ENCODE data around the gene ZNF407. TPM values are rescaled to one million over a fixed set of nuclear protein-coding genes. Genes with fewer than 3 reads are reported as not detected.
"Not testable (repeated sequence)": the region's sequence is repeated elsewhere in the genome, so short reads cannot be mapped to it uniquely, and the experiment has no call there.

The ZNF407 gene
- polyA plus RNA-seq, 2 donors: 2.2 to 2.6 TPM

- WGBS, 2 donors: 88 to 92% methylated on average over 8 of the region's 8 CpGs
Measured at GRCh38 chr18:75081486-75081885, 483.8 kb downstream of the ZNF407 start.

GRCh38 chr18:75083131-75083530, 485.5 kb downstream of the ZNF407 start:
- H3K4me3 ChIP-seq (ENCODE audit: low read depth in 1 of 2, low read length in 2 of 2): no peak overlapping the region
- H3K27me3 ChIP-seq (ENCODE audit: control insufficient read depth in 1 of 2, insufficient read depth in 2 of 2, low read length in 2 of 2): no peaks in the 10 kb centered on the region
- no peaks in the 10 kb centered on the region for H3K36me3 ChIP-seq (ENCODE audit: control insufficient read depth in 2 of 2, insufficient read depth in 2 of 2, low read length in 1 of 2)
- no peak overlapping the region for H3K27ac ChIP-seq (ENCODE audit: low read depth in 2 of 2, low read length in 1 of 2)
- WGBS, 2 donors: 98 to 99% methylated on average over 5 of the region's 5 CpGs
- no peaks in the 10 kb centered on the region for H3K4me1 ChIP-seq (ENCODE audit: control insufficient read depth in 2 of 2, insufficient read depth in 2 of 2, low read length in 1 of 2)
- peaks cover 0 to 17% of the 10 kb centered on the region in 2 donors for H3K9me3 ChIP-seq (ENCODE audit: control insufficient read depth in 2 of 2, insufficient read depth in 1 of 2, low read depth in 1 of 2, low read length in 1 of 2)

More at GRCh38 chr18:75081486-75081885, 483.8 kb downstream of the ZNF407 start:
- H3K4me1 ChIP-seq (ENCODE audit: control insufficient read depth in 2 of 2, insufficient read depth in 2 of 2, low read length in 1 of 2): no peaks in the 10 kb centered on the region
- H3K27me3 ChIP-seq (ENCODE audit: control insufficient read depth in 1 of 2, insufficient read depth in 2 of 2, low read length in 2 of 2): no peaks in the 10 kb centered on the region
- H3K9me3 ChIP-seq (ENCODE audit: control insufficient read depth in 2 of 2, insufficient read depth in 1 of 2, low read depth in 1 of 2, low read length in 1 of 2): peaks cover 3 to 9% of the 10 kb centered on the region in 2 donors
- no peak overlapping the region for H3K27ac ChIP-seq (ENCODE audit: low read depth in 2 of 2, low read length in 1 of 2)
- H3K36me3 ChIP-seq (ENCODE audit: control insufficient read depth in 2 of 2, insufficient read depth in 2 of 2, low read length in 1 of 2): no peaks in the 10 kb centered on the region
- H3K4me3 ChIP-seq (ENCODE audit: low read depth in 1 of 2, low read length in 2 of 2): no peak overlapping the region

GRCh38 chr18:75083761-75084160, 486.1 kb downstream of the ZNF407 start:
- WGBS, 2 donors: 82 to 83% methylated on average over 9 of the region's 9 CpGs
- H3K36me3 ChIP-seq (ENCODE audit: control insufficient read depth in 2 of 2, insufficient read depth in 2 of 2, low read length in 1 of 2): no peaks in the 10 kb centered on the region
- H3K4me3 ChIP-seq (ENCODE audit: low read depth in 1 of 2, low read length in 2 of 2): no peak overlapping the region
- peaks cover 0 to 15% of the 10 kb centered on the region in 2 donors for H3K9me3 ChIP-seq (ENCODE audit: control insufficient read depth in 2 of 2, insufficient read depth in 1 of 2, low read depth in 1 of 2, low read length in 1 of 2)
- H3K27ac ChIP-seq (ENCODE audit: low read depth in 2 of 2, low read length in 1 of 2): no peak overlapping the region
- no peaks in the 10 kb centered on the region for H3K27me3 ChIP-seq (ENCODE audit: control insufficient read depth in 1 of 2, insufficient read depth in 2 of 2, low read length in 2 of 2)
- H3K4me1 ChIP-seq (ENCODE audit: control insufficient read depth in 2 of 2, insufficient read depth in 2 of 2, low read length in 1 of 2): no peaks in the 10 kb centered on the region

DNA sequence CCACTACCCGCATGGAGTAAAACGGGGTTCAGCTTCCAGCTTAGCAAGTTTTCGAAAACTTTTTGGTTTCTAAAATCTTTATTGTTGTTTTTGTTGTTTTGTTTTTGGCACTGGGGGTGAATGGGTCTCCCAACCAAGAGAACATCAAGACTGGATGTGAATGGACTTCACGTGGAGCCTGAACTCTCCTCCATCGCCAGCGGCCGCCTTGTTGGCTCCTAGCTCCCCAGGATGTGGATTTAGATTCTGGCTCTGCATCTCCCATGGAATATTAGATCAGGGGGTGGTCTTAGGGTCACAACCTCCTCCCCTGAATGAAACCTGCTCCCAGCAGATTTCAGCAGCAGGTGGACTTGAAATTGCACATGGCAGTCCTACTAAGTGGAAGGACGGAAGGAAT, 488.0 kb downstream of the ZNF407 start:
- peaks cover 0 to 15% of the 10 kb centered on the region in 2 donors for H3K9me3 ChIP-seq (ENCODE audit: control insufficient read depth in 2 of 2, insufficient read depth in 1 of 2, low read depth in 1 of 2, low read length in 1 of 2)
- H3K4me3 ChIP-seq (ENCODE audit: low read depth in 1 of 2, low read length in 2 of 2); H3K4me1 ChIP-seq (ENCODE audit: control insufficient read depth in 2 of 2, insufficient read depth in 2 of 2, low read length in 1 of 2); H3K36me3 ChIP-seq (ENCODE audit: control insufficient read depth in 2 of 2, insufficient read depth in 2 of 2, low read length in 1 of 2); H3K27me3 ChIP-seq (ENCODE audit: control insufficient read depth in 1 of 2, insufficient read depth in 2 of 2, low read length in 2 of 2); H3K27ac ChIP-seq (ENCODE audit: low read depth in 2 of 2, low read length in 1 of 2): not testable (repeated sequence)
- 94 to 96% methylated on average over 8 of the region's 8 CpGs for WGBS, 2 donors

GRCh38 chr18:75086494-75087034, 488.9 kb downstream of the ZNF407 start:
- no peak overlapping the region for H3K27ac ChIP-seq (ENCODE audit: low read depth in 2 of 2, low read length in 1 of 2)
- 93 to 96% methylated on average over 9 of the region's 9 CpGs for WGBS, 2 donors
- no peaks in the 10 kb centered on the region for H3K36me3 ChIP-seq (ENCODE audit: control insufficient read depth in 2 of 2, insufficient read depth in 2 of 2, low read length in 1 of 2)
- H3K27me3 ChIP-seq (ENCODE audit: control insufficient read depth in 1 of 2, insufficient read depth in 2 of 2, low read length in 2 of 2): no peaks in the 10 kb centered on the region
- H3K4me1 ChIP-seq (ENCODE audit: control insufficient read depth in 2 of 2, insufficient read depth in 2 of 2, low read length in 1 of 2): no peaks in the 10 kb centered on the region
- H3K9me3 ChIP-seq (ENCODE audit: control insufficient read depth in 2 of 2, insufficient read depth in 1 of 2, low read depth in 1 of 2, low read length in 1 of 2): peaks cover 0 to 15% of the 10 kb centered on the region in 2 donors
- no peak overlapping the region for H3K4me3 ChIP-seq (ENCODE audit: low read depth in 1 of 2, low read length in 2 of 2)

- Histone ChIP-seq H3K27ac (ENCODE audit: low read depth in 2 of 2, low read length in 1 of 2) (no peak overlapping the region), H3K27me3 (ENCODE audit: control insufficient read depth in 1 of 2, insufficient read depth in 2 of 2, low read length in 2 of 2) (no peaks in the 10 kb centered on the region), H3K9me3 (ENCODE audit: control insufficient read depth in 2 of 2, insufficient read depth in 1 of 2, low read depth in 1 of 2, low read length in 1 of 2) (peaks cover 0 to 15% of the 10 kb centered on the region in 2 donors), H3K36me3 (ENCODE audit: control insufficient read depth in 2 of 2, insufficient read depth in 2 of 2, low read length in 1 of 2) (no peaks in the 10 kb centered on the region), H3K4me3 (ENCODE audit: low read depth in 1 of 2, low read length in 2 of 2) (no peak overlapping the region), H3K4me1 (ENCODE audit: control insufficient read depth in 2 of 2, insufficient read depth in 2 of 2, low read length in 1 of 2) (no peaks in the 10 kb centered on the region)
- WGBS, 2 donors: 97% methylated on average over 43 of the region's 43 CpGs
Measured at GRCh38 chr18:75087119-75088020, 489.7 kb downstream of the ZNF407 start.

DNA sequence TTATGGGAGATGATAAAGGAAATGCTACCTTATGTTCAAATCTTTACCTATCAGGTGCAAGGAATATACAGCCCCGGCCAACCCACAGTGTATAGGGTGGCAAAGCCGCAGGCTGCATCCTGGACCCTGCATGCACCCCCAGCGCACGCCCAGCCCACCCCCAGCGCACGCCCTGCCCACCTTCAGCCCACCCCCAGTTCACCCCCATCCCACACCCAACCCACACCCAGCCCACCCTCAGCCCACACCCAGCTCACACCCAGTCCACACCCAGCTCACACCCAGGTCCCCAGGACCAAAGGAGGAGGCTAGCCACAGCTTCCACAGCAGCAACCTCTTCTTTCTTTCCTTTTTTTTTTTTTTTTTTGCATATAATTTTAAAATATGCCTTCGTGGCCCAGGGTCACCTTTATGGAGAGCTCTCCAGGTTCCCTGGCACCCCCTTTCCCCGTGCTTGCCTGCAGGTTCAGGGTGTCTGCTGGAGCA, 490.4 kb downstream of the ZNF407 start:
- Histone ChIP-seq H3K27ac (ENCODE audit: low read depth in 2 of 2, low read length in 1 of 2) (no peak overlapping the region), H3K9me3 (ENCODE audit: control insufficient read depth in 2 of 2, insufficient read depth in 1 of 2, low read depth in 1 of 2, low read length in 1 of 2) (peaks cover 0 to 15% of the 10 kb centered on the region in 2 donors), H3K36me3 (ENCODE audit: control insufficient read depth in 2 of 2, insufficient read depth in 2 of 2, low read length in 1 of 2) (no peaks in the 10 kb centered on the region), H3K4me1 (ENCODE audit: control insufficient read depth in 2 of 2, insufficient read depth in 2 of 2, low read length in 1 of 2) (no peaks in the 10 kb centered on the region), H3K27me3 (ENCODE audit: control insufficient read depth in 1 of 2, insufficient read depth in 2 of 2, low read length in 2 of 2) (no peaks in the 10 kb centered on the region), H3K4me3 (ENCODE audit: low read depth in 1 of 2, low read length in 2 of 2) (no peak overlapping the region)
- 93 to 97% methylated on average over 6 to 8 of the region's 8 CpGs for WGBS, 2 donors

GRCh38 chr18:75088622-75089211, 491.0 kb downstream of the ZNF407 start:
- H3K4me3 ChIP-seq (ENCODE audit: low read depth in 1 of 2, low read length in 2 of 2): no peak overlapping the region
- H3K36me3 ChIP-seq (ENCODE audit: control insufficient read depth in 2 of 2, insufficient read depth in 2 of 2, low read length in 1 of 2): no peaks in the 10 kb centered on the region
- no peak overlapping the region for H3K27ac ChIP-seq (ENCODE audit: low read depth in 2 of 2, low read length in 1 of 2)
- H3K4me1 ChIP-seq (ENCODE audit: control insufficient read depth in 2 of 2, insufficient read depth in 2 of 2, low read length in 1 of 2): no peaks in the 10 kb centered on the region
- peaks cover 0 to 12% of the 10 kb centered on the region in 2 donors for H3K9me3 ChIP-seq (ENCODE audit: control insufficient read depth in 2 of 2, insufficient read depth in 1 of 2, low read depth in 1 of 2, low read length in 1 of 2)
- WGBS, 2 donors: 95 to 96% methylated on average over 17 to 20 of the region's 20 CpGs
- no peaks in the 10 kb centered on the region for H3K27me3 ChIP-seq (ENCODE audit: control insufficient read depth in 1 of 2, insufficient read depth in 2 of 2, low read length in 2 of 2)

DNA sequence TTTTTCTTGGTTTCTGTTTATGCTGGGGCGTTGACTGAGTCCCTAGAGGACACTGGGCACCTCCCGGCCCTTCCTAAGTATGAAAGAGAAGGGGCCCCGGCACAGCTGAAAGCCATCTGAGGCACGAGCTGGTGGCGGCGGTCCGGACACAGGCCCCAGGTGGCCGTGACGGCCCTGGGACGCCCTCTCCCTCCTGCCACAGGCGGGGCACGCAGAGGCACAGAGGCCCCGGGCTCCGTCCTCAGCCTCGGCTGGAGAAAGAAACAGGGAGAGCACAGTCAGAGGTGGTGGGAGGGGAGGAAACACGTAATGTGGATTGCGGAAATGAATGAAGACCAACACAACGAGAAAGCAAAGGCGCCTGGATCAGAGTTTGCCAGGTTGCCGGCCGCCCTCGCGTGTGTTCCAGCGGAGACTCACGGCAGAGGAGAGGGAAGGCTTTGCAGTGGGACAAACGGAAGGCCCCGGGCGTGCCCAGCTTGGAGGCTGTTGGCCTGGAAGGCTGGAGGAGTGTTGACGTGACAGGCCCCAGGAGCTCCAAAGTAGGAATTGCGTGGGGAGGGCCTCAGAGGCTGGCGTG, 492.2 kb downstream of the ZNF407 start:
- no peaks in the 10 kb centered on the region for H3K36me3 ChIP-seq (ENCODE audit: control insufficient read depth in 2 of 2, insufficient read depth in 2 of 2, low read length in 1 of 2)
- no peaks in the 10 kb centered on the region for H3K4me1 ChIP-seq (ENCODE audit: control insufficient read depth in 2 of 2, insufficient read depth in 2 of 2, low read length in 1 of 2)
- no peak overlapping the region for H3K27ac ChIP-seq (ENCODE audit: low read depth in 2 of 2, low read length in 1 of 2)
- H3K4me3 ChIP-seq (ENCODE audit: low read depth in 1 of 2, low read length in 2 of 2): no peak overlapping the region
- H3K9me3 ChIP-seq (ENCODE audit: control insufficient read depth in 2 of 2, insufficient read depth in 1 of 2, low read depth in 1 of 2, low read length in 1 of 2): peaks cover 0 to 12% of the 10 kb centered on the region in 2 donors
- H3K27me3 ChIP-seq (ENCODE audit: control insufficient read depth in 1 of 2, insufficient read depth in 2 of 2, low read length in 2 of 2): no peaks in the 10 kb centered on the region
- WGBS, 2 donors: 91% methylated on average over 27 to 31 of the region's 31 CpGs
